Keratinocyte (primary cell): Measurements from ENCODE around the gene FAM117A. TPM values are rescaled to one million over a fixed set of nuclear protein-coding genes. Genes with fewer than 3 reads are reported as not detected.
A peak's percentile ranks its signal among the peaks of the same experiment; 100 is the strongest.

ENCODE experiments used
- DNase-seq: peaks from one replicate; pipeline ENCODE4 v3.0.0-alpha.2; 2011; ENCODE audit warnings: low read depth, missing footprints, low spot score
- FAIRE-seq: peaks from 2 replicates; lab custom pipeline; 2011; peaks lifted over from hg19 to GRCh38; lab: Jason Lieb, UNC
- H2AFZ ChIP-seq: 2 replicates; pipeline ENCODE4 v1.6.0; 2012; ENCODE audit warnings: low read length, control low read depth, inconsistent platforms; ENCODE audit not compliant: control insufficient read depth
- H3K27ac ChIP-seq: 2 replicates; pipeline ENCODE4 v1.5.1; 2011; ENCODE audit warnings: low read length; ENCODE audit not compliant: control insufficient read depth, insufficient read depth
- H3K27me3 ChIP-seq: 3 replicates; pipeline ENCODE4 v1.6.0; 2011; ENCODE audit warnings: low read length; ENCODE audit not compliant: control insufficient read depth, insufficient read depth; ENCODE audit errors: extremely low read depth
- H3K36me3 ChIP-seq, 2 experiments: 2 replicates in 1 of 2; 3 replicates in 1 of 2; pipeline ENCODE4 v1.5.1; 2011; ENCODE audit warnings: low read length in 2 of 2, mild to moderate bottlenecking in 1 of 2; ENCODE audit not compliant: control insufficient read depth in 2 of 2, insufficient read depth in 2 of 2; ENCODE audit errors: extremely low read depth in 1 of 2
- H3K4me1 ChIP-seq: 3 replicates; pipeline ENCODE4 v1.5.1; 2011; ENCODE audit warnings: low read length; ENCODE audit not compliant: control insufficient read depth, insufficient read depth; ENCODE audit errors: extremely low read depth
- H3K4me2 ChIP-seq: 3 replicates; pipeline ENCODE4 v1.6.0; 2011; ENCODE audit warnings: low read depth, low read length; ENCODE audit not compliant: control insufficient read depth, insufficient read depth; ENCODE audit errors: extremely low read depth
- H3K4me3 ChIP-seq, 3 experiments: fragments of 200-600 bp in 1 of 3; sonication (generic) in 1 of 3; 2 replicates in 2 of 3; 3 replicates in 1 of 3; pipeline ENCODE4 v1.5.1; 2011 to 2016; ENCODE audit warnings: low read length in 3 of 3, mild to moderate bottlenecking in 3 of 3, control low read depth in 2 of 3, inconsistent platforms in 1 of 3, low read depth in 1 of 3, mixed read lengths in 1 of 3, mixed run types in 1 of 3, moderate library complexity in 1 of 3; ENCODE audit not compliant: control insufficient read depth in 2 of 3, insufficient read depth in 2 of 3; ENCODE audit errors: extremely low read depth in 1 of 3
- H3K79me2 ChIP-seq: 2 replicates; pipeline ENCODE4 v1.6.0; 2012; ENCODE audit warnings: low read length; ENCODE audit not compliant: control insufficient read depth, insufficient read depth
- H3K9ac ChIP-seq: 3 replicates; pipeline ENCODE4 v1.6.0; 2011; ENCODE audit warnings: low read length; ENCODE audit not compliant: control insufficient read depth, insufficient read depth; ENCODE audit errors: extremely low read depth
- H3K9me1 ChIP-seq: 3 replicates; pipeline ENCODE4 v1.6.0; 2011; ENCODE audit warnings: low read length; ENCODE audit not compliant: control insufficient read depth, insufficient read depth; ENCODE audit errors: extremely low read depth
- H3K9me3 ChIP-seq: 2 replicates; pipeline ENCODE4 v1.5.1; 2012; ENCODE audit warnings: low read depth, low read length; ENCODE audit not compliant: control insufficient read depth
- H4K20me1 ChIP-seq: 3 replicates; pipeline ENCODE4 v1.6.0; 2011; ENCODE audit warnings: low read length; ENCODE audit not compliant: control insufficient read depth, insufficient read depth; ENCODE audit errors: extremely low read depth
- CTCF ChIP-seq, 3 experiments: IDR thresholded peaks in 1 of 3; conservative IDR thresholded peaks in 1 of 3; optimal IDR thresholded peaks in 1 of 3; 2 replicates in 2 of 3; 3 replicates in 1 of 3; pipeline versions ENCODE3 to v1.5.1; 2011; ENCODE audit warnings: low read length in 3 of 3, mild to moderate bottlenecking in 3 of 3, moderate library complexity in 2 of 3, control low read depth in 1 of 3, inconsistent platforms in 1 of 3; ENCODE audit not compliant: insufficient read depth in 2 of 3; ENCODE audit errors: extremely low read depth in 1 of 3
- EZH2 ChIP-seq: IDR thresholded peaks from one replicate; pipeline ENCODE4 v1.6.1; 2012; ENCODE audit warnings: inconsistent platforms, mild to moderate bottlenecking, low read length, moderate library complexity
- dilution Hi-C: fragments of 300-500 bp; cut with MboI; formaldehyde crosslinking; loops from one replicate; pipeline ENCODE4 v1.7.0; 2020; ENCODE audit warnings: low sequenced_read_pairs; ENCODE audit not compliant: extremely low pct_ligation_motif_present
- polyA plus RNA-seq, 5 experiments: library from polyadenylated mRNA; depleted of rRNA in 3 of 5; stranded (reverse) in 3 of 5; stranded (forward) in 1 of 5; unstranded in 1 of 5; fragments of >200 nt; gene quantifications; 1 replicate in 1 of 5; 2 replicates in 3 of 5; 3 replicates in 1 of 5; pipeline versions ENCODE4 v1.2.1 to v1.2.3, GENCODE V29; 2011 to 2012; ENCODE audit warnings: missing spikeins in 2 of 5, low read depth in 1 of 5, low replicate concordance in 1 of 5

FAM117A gene
- polyA plus RNA-seq, 1 donor (not counting 4 experiments of a cell fraction or from before 2014, with no cell fraction given): 4.7 TPM

- peak within 1 kb of the TSS; percentile 96 for H3K4me2 ChIP-seq
- H3K79me2 ChIP-seq: peaks cover 33% of the 10 kb centered on the region
- no peak for TF ChIP-seq EZH2
- DNase-seq (peak; percentile 95), FAIRE-seq (peak; percentile 66)
- no peaks in the 10 kb centered on the region for H3K36me3 ChIP-seq
- peak within 1 kb of the TSS; percentile 87 for H3K27ac ChIP-seq
- dilution Hi-C loops: no loop called here
- H3K4me3 ChIP-seq: peak within 1 kb of the TSS; percentile 88 to 98 (median 95)
- peak within 1 kb of the TSS; percentile 96 for H2AFZ ChIP-seq
- H3K4me1 ChIP-seq: peaks cover 13% of the 10 kb centered on the region
- H3K27me3 ChIP-seq: no peaks in the 10 kb centered on the region
- no peaks in the 10 kb centered on the region for H3K9me3 ChIP-seq
- peak within 1 kb of the TSS; percentile 88 for H3K9ac ChIP-seq
- H3K9me1 ChIP-seq: no peaks in the 10 kb centered on the region
- H4K20me1 ChIP-seq: no peaks in the 10 kb centered on the region
These were observed 85.7 kb downstream of the FAM117A start, which contains the start of gene SPOP for GRCh38 chr17:49677933-49678847. Gene SPOP (minus strand): TSS chr17:49678097. CDS start chr17:49622810, 55,287 bp downstream.

- no peaks in the 10 kb centered on the region for H3K9me1 ChIP-seq
- peak overlapping the region; percentile 88 to 98 (median 95) for H3K4me3 ChIP-seq
- FAIRE-seq: peak; percentile 56
- H3K27me3 ChIP-seq: no peaks in the 10 kb centered on the region
- dilution Hi-C loops: no loop called here
- peak overlapping the region; percentile 96 for H2AFZ ChIP-seq
- H3K36me3 ChIP-seq: no peaks in the 10 kb centered on the region
- peak overlapping the region; percentile 88 for H3K9ac ChIP-seq
- TF ChIP-seq EZH2 (no peak), CTCF (optimal IDR thresholded peaks at IDR 0.05 in 1 of 3, IDR thresholded peaks at IDR 0.05 in 1 of 3, conservative IDR thresholded peaks at IDR 0.05 in 1 of 3; ENCODE audit: extremely low read depth in 1 of 3, insufficient read depth in 2 of 3, low read length in 3 of 3) (no peak)
- no peaks in the 10 kb centered on the region for H3K9me3 ChIP-seq
- peak overlapping the region; percentile 87 for H3K27ac ChIP-seq
- peak overlapping the region; percentile 96 for H3K4me2 ChIP-seq
- peaks cover 38% of the 10 kb centered on the region for H3K79me2 ChIP-seq
- peaks cover 13% of the 10 kb centered on the region for H3K4me1 ChIP-seq
- peak; percentile 67 for DNase-seq
- no peaks in the 10 kb centered on the region for H4K20me1 ChIP-seq
These were observed 86.6 kb downstream of the FAM117A start for GRCh38 chr17:49677134-49677932.
